Activated naive CD4-positive, alpha-beta T cell treated with anti-CD3 and anti-CD28 coated beads for 36 hours (primary cell): ENCODE measurements around the gene NPY4R. TPM values are rescaled to one million over a fixed set of nuclear protein-coding genes. Genes with fewer than 3 reads are reported as not detected.
"Not testable (repeated sequence)": the region's sequence is repeated elsewhere in the genome, so short reads cannot be mapped to it uniquely, and the experiment has no call there.

ENCODE experiments used
- CTCF ChIA-PET: fragments of 350-600 bp; sonication (Branson Sonifier 250); formaldehyde crosslinking; loops from one replicate; lab custom pipeline; 2021; ENCODE audit warnings: antibody characterized with exemption; lab: Charles Lee
- DNase-seq: peaks from one replicate; pipeline ENCODE4 v3.0.0-alpha.2; 2020
- H3K27ac Mint-ChIP-seq: one replicate; pipeline ENCODE4 v1.8.0; 2021; ENCODE audit warnings: mild to moderate bottlenecking, mixed read lengths
- H3K27me3 Mint-ChIP-seq: one replicate; pipeline ENCODE4 v1.8.0; 2021; ENCODE audit warnings: low read depth, mixed read lengths
- H3K36me3 Mint-ChIP-seq: one replicate; pipeline ENCODE4 v1.8.0; 2021; ENCODE audit warnings: low read depth, mixed read lengths
- H3K4me1 Mint-ChIP-seq: one replicate; pipeline ENCODE4 v1.8.0; 2021; ENCODE audit warnings: low read depth, mixed read lengths
- H3K4me3 Mint-ChIP-seq: one replicate; pipeline ENCODE4 v1.8.0; 2021; ENCODE audit warnings: mild to moderate bottlenecking, moderate library complexity, mixed read lengths
- H3K9me3 Mint-ChIP-seq: one replicate; pipeline ENCODE4 v1.8.0; 2021; ENCODE audit warnings: mixed read lengths
- intact Hi-C: fragments of 100-400 bp; cut with micrococcal nuclease; formaldehyde crosslinking; loops from one replicate; pipeline ENCODE4 v1.15.1; 2023
- total RNA-seq, 2 experiments: library from RNA; stranded (reverse); gene quantifications; one replicate each; pipeline ENCODE4 v1.2.3, GENCODE V29; 2021

Gene NPY4R
- total RNA-seq, 2 experiments from 2014 or later: not detected

- H3K27ac Mint-ChIP-seq, H3K36me3 Mint-ChIP-seq, intact Hi-C loops, H3K4me1 Mint-ChIP-seq, DNase-seq, H3K4me3 Mint-ChIP-seq, H3K9me3 Mint-ChIP-seq, CTCF ChIA-PET, H3K27me3 Mint-ChIP-seq: not testable (repeated sequence)
Observed at GRCh38 chr10:46445389-46446122, 20.2 kb downstream of the NPY4R start.

- H3K27me3 Mint-ChIP-seq, H3K4me3 Mint-ChIP-seq, H3K27ac Mint-ChIP-seq, H3K4me1 Mint-ChIP-seq, intact Hi-C loops, H3K9me3 Mint-ChIP-seq, H3K36me3 Mint-ChIP-seq, DNase-seq, CTCF ChIA-PET: not testable (repeated sequence)
Observed at GRCh38 chr10:46443422-46443821, 22.3 kb downstream of the NPY4R start.

- H3K36me3 Mint-ChIP-seq, H3K27ac Mint-ChIP-seq, H3K9me3 Mint-ChIP-seq, DNase-seq, CTCF ChIA-PET, H3K4me3 Mint-ChIP-seq, H3K4me1 Mint-ChIP-seq, H3K27me3 Mint-ChIP-seq, intact Hi-C loops: not testable (repeated sequence)
Observed at GRCh38 chr10:46442706-46443275, 23.0 kb downstream of the NPY4R start.

- H3K27me3 Mint-ChIP-seq, H3K36me3 Mint-ChIP-seq, H3K4me1 Mint-ChIP-seq, H3K4me3 Mint-ChIP-seq, H3K27ac Mint-ChIP-seq, intact Hi-C loops, DNase-seq, H3K9me3 Mint-ChIP-seq, CTCF ChIA-PET: not testable (repeated sequence)
Observed at GRCh38 chr10:46441837-46442278, 23.9 kb downstream of the NPY4R start.

GRCh38 chr10:46440942-46441341 lies 24.8 kb downstream of the NPY4R start:
- H3K4me1 Mint-ChIP-seq, intact Hi-C loops, DNase-seq, H3K9me3 Mint-ChIP-seq, H3K27me3 Mint-ChIP-seq, H3K27ac Mint-ChIP-seq, CTCF ChIA-PET, H3K36me3 Mint-ChIP-seq, H3K4me3 Mint-ChIP-seq: not testable (repeated sequence)

- intact Hi-C loops, H3K27me3 Mint-ChIP-seq, DNase-seq, H3K27ac Mint-ChIP-seq, H3K9me3 Mint-ChIP-seq, H3K36me3 Mint-ChIP-seq, H3K4me1 Mint-ChIP-seq, CTCF ChIA-PET, H3K4me3 Mint-ChIP-seq: not testable (repeated sequence)
Observed at GRCh38 chr10:46423550-46423949, 42.2 kb downstream of the NPY4R start.

GRCh38 chr10:46419570-46420379 lies 46.0 kb downstream of the NPY4R start:
- H3K27ac Mint-ChIP-seq, H3K4me3 Mint-ChIP-seq, H3K9me3 Mint-ChIP-seq, DNase-seq, H3K36me3 Mint-ChIP-seq, H3K4me1 Mint-ChIP-seq, intact Hi-C loops, H3K27me3 Mint-ChIP-seq, CTCF ChIA-PET: not testable (repeated sequence)

- H3K4me3 Mint-ChIP-seq, H3K36me3 Mint-ChIP-seq, H3K27ac Mint-ChIP-seq, intact Hi-C loops, H3K9me3 Mint-ChIP-seq, DNase-seq, H3K4me1 Mint-ChIP-seq, CTCF ChIA-PET, H3K27me3 Mint-ChIP-seq: not testable (repeated sequence)
Observed at GRCh38 chr10:46418283-46418682, 47.5 kb downstream of the NPY4R start.

- DNase-seq, H3K4me3 Mint-ChIP-seq, H3K27ac Mint-ChIP-seq, CTCF ChIA-PET, H3K4me1 Mint-ChIP-seq, H3K27me3 Mint-ChIP-seq, H3K36me3 Mint-ChIP-seq, intact Hi-C loops, H3K9me3 Mint-ChIP-seq: not testable (repeated sequence)
Observed at GRCh38 chr10:46415291-46415690, 50.5 kb downstream of the NPY4R start.

- intact Hi-C loops, DNase-seq, H3K36me3 Mint-ChIP-seq, H3K27me3 Mint-ChIP-seq, H3K4me1 Mint-ChIP-seq, CTCF ChIA-PET, H3K9me3 Mint-ChIP-seq, H3K4me3 Mint-ChIP-seq, H3K27ac Mint-ChIP-seq: not testable (repeated sequence)
Observed at GRCh38 chr10:46412665-46413064, 53.1 kb downstream of the NPY4R start.

GRCh38 chr10:46411123-46411522 lies 54.6 kb downstream of the NPY4R start:
- CTCF ChIA-PET, H3K4me3 Mint-ChIP-seq, intact Hi-C loops, H3K9me3 Mint-ChIP-seq, H3K27ac Mint-ChIP-seq, H3K36me3 Mint-ChIP-seq, DNase-seq, H3K27me3 Mint-ChIP-seq, H3K4me1 Mint-ChIP-seq: not testable (repeated sequence)
